SW 1271 (cell line): ENCODE data around the gene MMP10.

Experiments used
- DNase-seq, 2 experiments: peaks; one replicate each; lab custom pipeline; 2025; lab: John Stamatoyannopoulos, UW

Gene MMP10

DNA sequence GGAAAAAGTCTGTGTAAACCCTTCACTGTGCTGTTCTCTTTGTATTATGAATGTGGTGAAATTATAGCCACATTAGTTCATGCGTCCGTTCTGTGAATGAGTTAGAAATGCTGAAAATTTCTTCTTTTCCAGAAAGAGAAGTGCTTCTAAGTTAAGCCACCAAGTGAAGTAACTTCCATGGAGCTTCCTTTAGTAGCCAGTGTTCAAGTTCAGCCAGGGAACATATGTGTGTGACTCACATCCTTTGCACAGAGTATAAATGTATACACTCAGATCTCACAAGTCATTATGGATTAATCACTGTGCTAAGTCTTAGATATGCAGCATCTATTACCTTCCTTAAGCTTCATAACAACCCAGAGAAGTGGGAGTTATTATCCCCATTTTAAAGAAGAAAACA, 52.5 kb downstream of the MMP10 start:
- DNase-seq: peak; percentile 23 to 85

DNA sequence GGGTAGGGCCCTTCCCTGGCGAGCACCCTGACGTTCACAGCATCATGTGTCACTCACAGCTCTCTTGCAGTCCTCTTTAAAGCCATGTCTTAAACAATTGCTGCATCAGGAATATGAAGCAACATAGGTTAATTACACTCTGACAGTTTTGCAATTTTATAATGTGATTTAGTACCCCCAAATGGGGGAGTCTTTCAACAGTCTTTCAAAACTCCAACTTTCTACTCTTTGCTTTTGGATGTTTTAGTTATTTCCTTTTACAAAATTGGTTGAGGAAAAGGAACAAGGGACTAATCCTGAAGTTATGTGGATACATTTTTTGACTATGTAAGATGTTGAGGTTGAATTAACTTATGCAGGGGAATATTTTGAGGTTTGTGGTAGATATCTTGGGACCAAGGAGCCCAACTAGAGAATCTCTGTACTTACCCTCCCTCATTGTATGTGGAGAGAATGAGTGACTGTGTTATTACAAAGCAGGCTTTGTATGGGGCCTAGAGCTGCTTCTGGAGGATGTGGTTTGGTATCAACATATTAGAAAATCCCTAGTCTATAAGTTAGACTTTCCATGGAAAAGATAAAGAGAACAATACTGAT, 55.4 kb downstream of the MMP10 start, which contains the start of gene MMP8:
Gene MMP8, minus strand, starts transcription at position 51 of the 597 bp plus-strand sequence. CDS start 99 bp downstream, outside the sequence.
- DNase-seq: no peak

- no peak for DNase-seq
Measured at GRCh38 chr11:102722821-102723220, 57.6 kb downstream of the MMP10 start.
